ENCODE measurements around the gene TFF3.

- TF ChIP-seq CTCF (IDR thresholded peaks at IDR 0.05) = no peak
- TF ChIP-seq POLR2A (IDR thresholded peaks at IDR 0.05) = no peak
- TF ChIP-seq POLR2AphosphoS5 (IDR thresholded peaks at IDR 0.05) = no peak
- no peak for TF ChIP-seq EP300 (IDR thresholded peaks at IDR 0.05)
Observed at GRCh38 chr21:42281181-42281680, 34.0 kb downstream of the TFF3 start.

All from suprapubic skin (tissue), 4 donors.